ENCODE results near the gene JMJD4.
"Not testable (repeated sequence)": the region's sequence is repeated elsewhere in the genome, so short reads cannot be mapped to it uniquely, and the experiment has no call there.

JMJD4 gene

DNA sequence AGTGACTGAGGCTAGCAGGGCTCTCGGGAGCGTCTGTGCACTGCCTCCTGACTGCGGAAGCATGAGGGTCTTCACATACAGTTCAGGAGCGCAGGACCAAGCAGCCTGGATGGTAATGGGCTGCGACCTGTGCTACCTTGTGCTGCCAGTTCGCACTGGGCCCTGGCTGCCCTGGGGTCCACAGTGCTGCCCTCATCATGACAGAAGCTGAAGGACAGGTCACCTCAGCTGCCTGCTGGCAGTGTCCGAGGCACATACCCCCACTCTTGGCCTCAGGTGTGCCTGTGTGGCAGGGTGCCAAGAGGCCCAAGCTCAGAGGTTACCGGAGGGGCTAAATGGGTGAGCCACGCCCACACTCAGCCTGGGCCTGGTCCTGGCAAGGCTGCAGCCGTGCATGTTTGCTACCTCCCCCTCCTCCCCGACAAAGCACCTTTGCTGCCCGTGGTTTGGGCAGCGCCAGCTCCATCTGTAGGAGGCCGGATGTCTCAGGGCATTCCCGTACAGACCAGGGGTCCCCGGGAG, 4.4 kb downstream of the JMJD4 start:
- no peak for DNase-seq

GRCh38 chr1:227729881-227730629, 5.0 kb downstream of the JMJD4 start:
- peak; percentile 32 to 34 for DNase-seq

GRCh38 chr1:227729144-227729880, 5.8 kb downstream of the JMJD4 start:
- no peak for DNase-seq

DNA sequence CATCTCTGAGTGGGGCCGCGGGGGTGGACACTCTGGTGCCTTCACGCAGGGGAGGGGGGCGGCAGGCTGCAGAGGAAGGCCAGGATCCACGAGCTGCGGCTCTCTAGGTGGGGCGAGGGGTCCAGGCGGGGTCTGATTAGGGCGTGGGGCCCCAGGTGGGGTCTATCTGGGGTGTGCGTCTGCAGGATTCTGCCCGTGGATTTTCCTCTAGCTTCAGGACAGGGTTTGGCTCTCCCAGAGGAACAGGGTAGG, 6.3 kb downstream of the JMJD4 start:
- no peak for DNase-seq

GRCh38 chr1:227728059-227728891, 6.8 kb downstream of the JMJD4 start:
- peak; percentile 64 to 72 for DNase-seq

DNA sequence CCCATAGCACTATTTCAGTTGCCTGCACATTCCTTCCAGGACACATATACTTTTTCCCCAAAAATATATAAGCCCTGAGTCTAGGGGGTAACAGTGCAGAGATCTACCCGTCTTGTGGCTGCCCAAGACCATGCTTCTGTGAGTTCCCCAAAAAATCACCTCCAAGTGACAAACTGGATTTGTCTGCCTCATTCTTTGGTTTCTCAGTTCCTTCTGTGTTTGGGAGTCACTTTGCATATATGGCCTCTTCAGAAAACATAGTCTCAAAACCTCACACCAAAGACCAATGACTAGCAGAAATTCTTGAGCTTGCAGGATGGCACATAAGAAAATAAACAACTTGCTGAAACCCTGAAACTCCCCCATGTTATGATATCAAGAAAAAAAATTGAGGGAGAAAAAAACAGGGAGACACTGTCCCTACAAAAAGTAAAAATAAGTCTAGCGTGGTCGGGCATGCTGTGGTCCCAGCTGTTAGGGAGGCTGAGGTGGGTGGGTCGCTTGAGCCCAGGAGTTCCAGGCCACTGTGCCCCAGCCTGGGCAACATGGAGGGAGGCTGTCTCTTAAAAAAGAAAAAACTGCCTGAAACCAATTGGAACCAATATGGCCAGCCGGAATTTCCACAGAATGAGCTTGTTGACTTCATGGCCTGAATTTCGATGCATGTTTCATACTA, 8.0 kb downstream of the JMJD4 start:
- no peak for DNase-seq

DNA sequence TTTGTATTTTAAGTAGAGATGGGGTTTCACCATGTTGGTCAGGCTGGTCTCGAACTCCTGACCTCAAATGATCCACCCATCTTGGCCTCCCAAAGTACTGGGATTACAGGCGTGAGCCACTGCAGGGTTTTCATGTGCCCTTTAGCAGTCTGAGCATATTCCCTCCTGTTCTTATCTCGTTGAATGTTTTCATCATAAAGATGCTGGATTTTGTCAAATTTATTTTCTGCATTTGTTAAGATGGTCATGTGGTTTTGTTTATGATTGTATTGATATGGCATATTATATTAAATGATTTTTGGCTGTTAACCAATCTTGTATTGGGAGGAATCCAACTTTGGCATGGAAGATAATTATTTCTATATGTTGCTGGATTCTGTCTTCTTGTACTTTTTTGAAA, 8.8 kb downstream of the JMJD4 start:
- no peak for DNase-seq

DNA sequence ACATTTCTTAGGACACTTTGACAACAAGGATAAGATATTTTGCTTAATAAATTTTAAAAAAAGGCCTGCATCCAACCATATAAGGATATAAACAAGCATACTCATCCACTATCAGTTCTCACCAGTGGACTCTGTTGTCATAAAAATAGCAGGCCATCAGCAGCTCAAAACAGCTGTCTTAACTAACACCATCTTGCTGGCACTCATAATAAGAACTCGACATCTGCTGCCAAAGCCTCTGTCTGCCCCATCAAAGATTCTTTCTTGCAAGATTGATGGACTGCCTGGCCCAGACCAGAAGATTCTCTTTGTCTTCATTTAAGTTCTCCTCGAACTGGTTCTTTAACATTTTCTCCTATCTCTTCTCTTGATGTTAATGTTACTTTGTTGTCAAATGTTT, 10.1 kb downstream of the JMJD4 start:
- no peak for DNase-seq

DNA sequence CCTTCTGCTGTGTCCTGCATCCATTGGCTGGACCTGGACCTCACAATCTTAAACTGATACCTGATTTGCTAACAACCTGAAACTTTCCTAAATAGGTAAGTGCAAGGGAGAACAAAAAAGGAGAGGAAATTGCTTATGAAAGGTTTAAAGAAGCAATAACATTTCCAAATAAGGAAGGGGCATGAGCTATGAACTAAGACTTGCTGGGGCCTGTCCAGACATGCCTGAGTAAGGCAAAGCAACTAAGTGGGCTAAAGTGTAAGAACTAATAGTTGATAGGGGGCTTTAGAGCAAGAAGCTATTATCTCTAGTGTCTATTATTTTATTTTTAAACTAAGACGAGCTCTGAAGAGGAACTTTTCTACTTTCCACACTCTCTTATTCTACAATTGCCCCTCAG, 11.6 kb downstream of the JMJD4 start:
- DNase-seq: no peak

GRCh38 chr1:227718932-227719331, 16.2 kb downstream of the JMJD4 start:
- DNase-seq: no peak

- DNase-seq: no peak
These were observed 22.5 kb downstream of the JMJD4 start for GRCh38 chr1:227712648-227713047.

DNA sequence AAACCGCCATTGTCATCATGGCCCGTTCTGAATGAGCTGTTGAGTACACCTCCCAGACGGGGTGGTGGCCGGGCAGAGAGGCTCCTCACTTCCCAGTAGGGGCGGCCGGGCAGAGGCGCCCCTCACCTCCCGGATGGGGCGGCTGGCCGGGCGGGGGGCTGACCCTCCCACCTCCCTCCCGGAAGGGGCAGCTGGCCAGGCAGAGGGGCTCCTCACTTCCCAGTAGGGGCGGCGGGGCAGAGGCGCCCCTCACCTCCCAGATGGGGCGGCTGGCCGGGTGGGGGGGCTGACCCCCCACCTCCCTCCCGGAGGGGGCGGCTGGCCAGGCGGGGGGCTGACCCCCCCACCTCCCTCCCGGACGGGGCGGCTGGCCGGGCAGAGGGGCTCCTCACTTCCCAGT, 24.6 kb downstream of the JMJD4 start:
- not testable (repeated sequence) for DNase-seq

- DNase-seq: no peak
These were observed 25.7 kb downstream of the JMJD4 start for GRCh38 chr1:227709451-227709850.

GRCh38 chr1:227707846-227708245, 27.3 kb downstream of the JMJD4 start:
- DNase-seq: no peak

- not testable (repeated sequence) for DNase-seq
These were observed 33.5 kb downstream of the JMJD4 start for GRCh38 chr1:227701631-227702030.

- DNase-seq: no peak
These were observed 37.7 kb downstream of the JMJD4 start for GRCh38 chr1:227697321-227697864.

DNA sequence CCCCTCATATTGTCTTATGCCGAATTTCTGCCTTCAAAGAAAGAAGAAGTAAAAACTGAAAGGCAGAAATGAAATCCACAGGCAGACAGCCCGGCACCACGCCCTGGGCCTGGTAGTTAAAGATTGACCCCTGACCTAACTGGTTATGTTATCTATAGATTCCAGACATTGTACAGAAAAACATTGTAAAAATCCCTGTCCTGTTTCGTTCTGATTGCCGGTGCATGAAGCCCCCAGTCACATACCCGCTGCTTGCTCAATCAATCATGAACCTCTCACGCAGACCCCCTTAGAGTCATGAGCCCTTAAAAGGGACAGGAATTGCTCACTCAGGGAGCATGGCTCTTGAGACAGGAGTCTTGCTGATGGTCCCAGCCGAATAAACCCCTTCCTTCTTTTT, 49.3 kb downstream of the JMJD4 start:
- no peak for DNase-seq
